ENCODE results near the gene IFI27.

The IFI27 gene

GRCh38 chr14:94125659-94126418, 15.3 kb downstream of the IFI27 start:
- DNase-seq (ENCODE audit: low spot score in 2 of 2), result no peak
- Mint-ChIP-seq H3K27ac (no peak overlapping the region), H3K4me3 (no peak overlapping the region), H3K4me1 (peaks cover 16% of the 10 kb centered on the region), H3K27me3 (peaks cover 4% of the 10 kb centered on the region), H3K36me3 (peaks cover 8% of the 10 kb centered on the region), H3K9me3 (peaks cover 8% of the 10 kb centered on the region)
- no peak for ATAC-seq (ENCODE audit: low read depth)

- no peak overlapping the region for H3K27ac Mint-ChIP-seq
- peaks cover 7% of the 10 kb centered on the region for H3K36me3 Mint-ChIP-seq
- H3K27me3 Mint-ChIP-seq, result peaks cover 3% of the 10 kb centered on the region
- H3K4me3 Mint-ChIP-seq, result no peak overlapping the region
- DNase-seq (ENCODE audit: low spot score in 2 of 2) (no peak), ATAC-seq (ENCODE audit: low read depth) (no peak)
- H3K9me3 Mint-ChIP-seq, result peaks cover 7% of the 10 kb centered on the region
- peaks cover 16% of the 10 kb centered on the region for H3K4me1 Mint-ChIP-seq
Measured at GRCh38 chr14:94126419-94126677, 15.8 kb downstream of the IFI27 start.

GRCh38 chr14:94126800-94127199, 16.3 kb downstream of the IFI27 start:
- peaks cover 16% of the 10 kb centered on the region for H3K4me1 Mint-ChIP-seq
- peaks cover 3% of the 10 kb centered on the region for H3K27me3 Mint-ChIP-seq
- peaks cover 7% of the 10 kb centered on the region for H3K9me3 Mint-ChIP-seq
- peaks cover 7% of the 10 kb centered on the region for H3K36me3 Mint-ChIP-seq
- DNase-seq (ENCODE audit: low spot score in 2 of 2) (no peak), ATAC-seq (ENCODE audit: low read depth) (no peak)
- no peak overlapping the region for H3K4me3 Mint-ChIP-seq
- no peak overlapping the region for H3K27ac Mint-ChIP-seq

- no peak overlapping the region for H3K4me3 Mint-ChIP-seq
- H3K4me1 Mint-ChIP-seq, result peaks cover 16% of the 10 kb centered on the region
- peaks cover 6% of the 10 kb centered on the region for H3K9me3 Mint-ChIP-seq
Measured at GRCh38 chr14:94127330-94127729, 16.8 kb downstream of the IFI27 start.

GRCh38 chr14:94128216-94128839, 17.8 kb downstream of the IFI27 start:
- H3K27me3 Mint-ChIP-seq, result peaks cover 1% of the 10 kb centered on the region
- H3K4me3 Mint-ChIP-seq, result peak overlapping the region; percentile 94
- ATAC-seq (ENCODE audit: low read depth) (no peak), DNase-seq (ENCODE audit: low spot score in 2 of 2) (no peak)
- peaks cover 5% of the 10 kb centered on the region for H3K36me3 Mint-ChIP-seq
- H3K27ac Mint-ChIP-seq, result peak overlapping the region; percentile 93
- H3K4me1 Mint-ChIP-seq, result peaks cover 16% of the 10 kb centered on the region
- H3K9me3 Mint-ChIP-seq, result no peaks in the 10 kb centered on the region

More at GRCh38 chr14:94127330-94127729, 16.8 kb downstream of the IFI27 start:
- peaks cover 7% of the 10 kb centered on the region for H3K36me3 Mint-ChIP-seq
- H3K27ac Mint-ChIP-seq, result no peak overlapping the region
- H3K27me3 Mint-ChIP-seq, result peaks cover 4% of the 10 kb centered on the region
- no peak for DNase-seq (ENCODE audit: low spot score in 2 of 2)
- no peak for ATAC-seq (ENCODE audit: low read depth)

GRCh38 chr14:94129111-94129757, 18.7 kb downstream of the IFI27 start, which contains the start of gene IFI27L2:
Gene IFI27L2 (minus strand): TSS chr14:94129604. CDS start chr14:94129564, 40 bp downstream.
- Mint-ChIP-seq H3K27ac (peak within 1 kb of the TSS; percentile 93), H3K27me3 (peaks cover 1% of the 10 kb centered on the region), H3K4me1 (peaks cover 16% of the 10 kb centered on the region), H3K4me3 (peak within 1 kb of the TSS; percentile 94), H3K36me3 (peaks cover 5% of the 10 kb centered on the region), H3K9me3 (no peaks in the 10 kb centered on the region)
- peak; percentile 95 for ATAC-seq (ENCODE audit: low read depth)
- peak; percentile 26 to 48 for DNase-seq (ENCODE audit: low spot score in 2 of 2)

GRCh38 chr14:94129758-94130414, 19.4 kb downstream of the IFI27 start:
- H3K4me3 Mint-ChIP-seq, result peak overlapping the region; percentile 94
- peaks cover 5% of the 10 kb centered on the region for H3K36me3 Mint-ChIP-seq
- ATAC-seq (ENCODE audit: low read depth), result peak; percentile 30
- no peak for DNase-seq (ENCODE audit: low spot score in 2 of 2)
- H3K9me3 Mint-ChIP-seq, result no peaks in the 10 kb centered on the region
- H3K4me1 Mint-ChIP-seq, result peaks cover 16% of the 10 kb centered on the region
- H3K27ac Mint-ChIP-seq, result peak overlapping the region; percentile 93
- peaks cover 1% of the 10 kb centered on the region for H3K27me3 Mint-ChIP-seq

- no peak overlapping the region for H3K27ac Mint-ChIP-seq
- H3K9me3 Mint-ChIP-seq, result peaks cover 5% of the 10 kb centered on the region
- peaks cover 16% of the 10 kb centered on the region for H3K4me1 Mint-ChIP-seq
- H3K36me3 Mint-ChIP-seq, result peaks cover 6% of the 10 kb centered on the region
- no peak overlapping the region for H3K4me3 Mint-ChIP-seq
- H3K27me3 Mint-ChIP-seq, result peaks cover 5% of the 10 kb centered on the region
- DNase-seq (ENCODE audit: low spot score in 2 of 2), result peak; percentile 49 to 58
- ATAC-seq (ENCODE audit: low read depth), result peak; percentile 43
Measured at GRCh38 chr14:94132285-94132887, 21.9 kb downstream of the IFI27 start.

- no peak overlapping the region for H3K4me3 Mint-ChIP-seq
- ATAC-seq (ENCODE audit: low read depth) (no peak), DNase-seq (ENCODE audit: low spot score in 2 of 2) (no peak)
- no peak overlapping the region for H3K27ac Mint-ChIP-seq
- H3K27me3 Mint-ChIP-seq, result peaks cover 8% of the 10 kb centered on the region
- no peaks in the 10 kb centered on the region for H3K4me1 Mint-ChIP-seq
- H3K9me3 Mint-ChIP-seq, result peaks cover 5% of the 10 kb centered on the region
- peaks cover 6% of the 10 kb centered on the region for H3K36me3 Mint-ChIP-seq
Measured at GRCh38 chr14:94135476-94135875, 24.9 kb downstream of the IFI27 start.

GRCh38 chr14:94136575-94137331, 26.2 kb downstream of the IFI27 start:
- Mint-ChIP-seq H3K9me3 (peaks cover 5% of the 10 kb centered on the region), H3K36me3 (peaks cover 6% of the 10 kb centered on the region), H3K27me3 (peaks cover 8% of the 10 kb centered on the region), H3K27ac (no peak overlapping the region), H3K4me1 (no peaks in the 10 kb centered on the region), H3K4me3 (no peak overlapping the region)
- DNase-seq (ENCODE audit: low spot score in 2 of 2), result peak; percentile 80 to 87
- peak; percentile 89 for ATAC-seq (ENCODE audit: low read depth)

- Mint-ChIP-seq H3K36me3 (peaks cover 6% of the 10 kb centered on the region), H3K4me1 (no peaks in the 10 kb centered on the region), H3K27ac (no peak overlapping the region), H3K9me3 (peaks cover 5% of the 10 kb centered on the region), H3K27me3 (peaks cover 7% of the 10 kb centered on the region), H3K4me3 (no peak overlapping the region)
- ATAC-seq (ENCODE audit: low read depth) (no peak), DNase-seq (ENCODE audit: low spot score in 2 of 2) (no peak)
Measured at GRCh38 chr14:94138251-94138650, 27.7 kb downstream of the IFI27 start.

- Mint-ChIP-seq H3K27ac (no peak overlapping the region), H3K4me3 (no peak overlapping the region), H3K9me3 (peaks cover 5% of the 10 kb centered on the region), H3K4me1 (no peaks in the 10 kb centered on the region), H3K36me3 (peaks cover 6% of the 10 kb centered on the region), H3K27me3 (peaks cover 7% of the 10 kb centered on the region)
- ATAC-seq (ENCODE audit: low read depth) (no peak), DNase-seq (ENCODE audit: low spot score in 2 of 2) (no peak)
Measured at GRCh38 chr14:94139006-94139405, 28.5 kb downstream of the IFI27 start.

- H3K4me3 Mint-ChIP-seq, result no peak overlapping the region
- ATAC-seq (ENCODE audit: low read depth) (no peak), DNase-seq (ENCODE audit: low spot score in 2 of 2) (no peak)
- H3K9me3 Mint-ChIP-seq, result peaks cover 5% of the 10 kb centered on the region
- peaks cover 7% of the 10 kb centered on the region for H3K27me3 Mint-ChIP-seq
- H3K4me1 Mint-ChIP-seq, result no peaks in the 10 kb centered on the region
- H3K27ac Mint-ChIP-seq, result no peak overlapping the region
- H3K36me3 Mint-ChIP-seq, result peaks cover 6% of the 10 kb centered on the region
Measured at GRCh38 chr14:94139421-94139820, 28.9 kb downstream of the IFI27 start.
